ENCODE results near the gene KIAA0319L. TPM values are rescaled to one million over a fixed set of nuclear protein-coding genes. Genes with fewer than 3 reads are reported as not detected.

KIAA0319L gene
- total and polyA plus RNA-seq, 2 experiments from 2014 or later = 27.2 to 75.1 TPM

GRCh38 chr1:35553851-35554250, 3.4 kb downstream of the KIAA0319L start (continued):
- TF ChIP-seq ZNF462 (CRISPR knock-in tag; IDR thresholded peaks at IDR 0.05) (no peak), ZNF331 (CRISPR knock-in tag; IDR thresholded peaks at IDR 0.05; ENCODE audit: low read depth) (no peak), EZH2 (IDR thresholded peaks at IDR 0.05; ENCODE audit: low read depth, unreplicated experiment) (no peak), CREB1 (CRISPR knock-in tag; IDR thresholded peaks at IDR 0.05; ENCODE audit: low read depth) (no peak)

- Histone ChIP-seq H2AFZ (no peak overlapping the region), H3K27me3 (ENCODE audit: insufficient read depth) (no peaks in the 10 kb centered on the region), H3K27ac (ENCODE audit: low read depth) (no peak overlapping the region), H3K36me3 (ENCODE audit: insufficient read depth) (peaks cover 2% of the 10 kb centered on the region; the same call in 1 of the 2 replicates), H3K9me2 (ENCODE audit: insufficient read depth) (no peaks in the 10 kb centered on the region), H3F3A (replicated peaks; ENCODE audit: low read depth) (0 out of 2 replicates have a peak, but pooled peaks cover 4% of the 10 kb centered on the region), H3K79me2 (replicated peaks; ENCODE audit: insufficient read depth) (peaks cover 93% of the 10 kb centered on the region), H3K4me3 (no peak overlapping the region), H3K4me1 (ENCODE audit: insufficient read depth) (0 out of 2 replicates have a peak, but pooled peaks cover 4% of the 10 kb centered on the region), H4K20me1 (replicated peaks; ENCODE audit: insufficient read depth) (peaks cover 17% of the 10 kb centered on the region), H3K4me2 (no peak overlapping the region)
- no peak overlapping the region for H3K4me3 Mint-ChIP-seq
- no peak overlapping the region for H3K27ac Mint-ChIP-seq
- DNase-seq (ENCODE audit: low spot score) = no peak
- no peak for ATAC-seq
- H3K4me1 Mint-ChIP-seq = peaks cover 14% of the 10 kb centered on the region
- peaks cover 50% of the 10 kb centered on the region for H3K36me3 Mint-ChIP-seq (ENCODE audit: low read depth)
- no peaks in the 10 kb centered on the region for H3K27me3 Mint-ChIP-seq (ENCODE audit: insufficient read depth, low read depth, poor library complexity)
- H3K9me3 Mint-ChIP-seq = no peaks in the 10 kb centered on the region
- TF ChIP-seq EZH2phosphoT487 (IDR thresholded peaks at IDR 0.05; ENCODE audit: unreplicated experiment) (no peak), CREB1 (CRISPR knock-in tag; IDR thresholded peaks at IDR 0.05; ENCODE audit: low read depth) (no peak), ZNF114 (CRISPR knock-in tag; IDR thresholded peaks at IDR 0.05) (no peak), ZNF331 (CRISPR knock-in tag; IDR thresholded peaks at IDR 0.05; ENCODE audit: low read depth) (no peak), ZNF462 (CRISPR knock-in tag; IDR thresholded peaks at IDR 0.05) (no peak), POLR2AphosphoS5 (IDR thresholded peaks at IDR 0.05; ENCODE audit: low read depth) (no peak), JUNB (IDR thresholded peaks at IDR 0.05; ENCODE audit: unreplicated experiment) (no peak)
Measured at GRCh38 chr1:35546614-35547013, 10.6 kb downstream of the KIAA0319L start.

All from GM23338 (cell line).